Suprapubic skin (tissue), 4 donors: ENCODE measurements around the gene EHD4.

Experiments
- CTCF ChIP-seq, 2 donors: fragments of 200-600 bp in 1 of 2; fragments of 450-650 bp in 1 of 2; sonication (generic) in 1 of 2; IDR thresholded peaks; one replicate each; pipeline ENCODE4 v1.5.1; 2016 to 2019; ENCODE audit warnings: antibody characterized with exemption in 2 of 2, mild to moderate bottlenecking in 1 of 2, moderate library complexity in 1 of 2
- POLR2A ChIP-seq, 2 donors: fragments of 450-650 bp; IDR thresholded peaks; one replicate each; pipeline ENCODE4 v1.6.1; 2017; ENCODE audit warnings: antibody characterized with exemption in 2 of 2, mild to moderate bottlenecking in 2 of 2, moderate library complexity in 2 of 2
- POLR2AphosphoS5 ChIP-seq, 3 donors: sonication (generic); formaldehyde crosslinking; IDR thresholded peaks; one replicate each; pipeline ENCODE4 v1.6.1; 2017; ENCODE audit warnings: antibody characterized with exemption in 3 of 3

- no peak for TF ChIP-seq CTCF (IDR thresholded peaks at IDR 0.05)
- no peak for TF ChIP-seq POLR2A (IDR thresholded peaks at IDR 0.05)
- TF ChIP-seq POLR2AphosphoS5 (IDR thresholded peaks at IDR 0.05), result no peak
Observed at GRCh38 chr15:41856262-41856661, 116.1 kb downstream of the EHD4 start.
